ENCODE data around the gene C16orf92. TPM values are rescaled to one million over a fixed set of nuclear protein-coding genes. Genes with fewer than 3 reads are reported as not detected.

Gene C16orf92
- total and polyA plus RNA-seq, 2 experiments from 2014 or later, result 0.34 TPM; not detected in 1

GRCh38 chr16:30026449-30026848 is 3.5 kb downstream of the C16orf92 start:
- H2AFZ ChIP-seq, result no peak overlapping the region

DNA sequence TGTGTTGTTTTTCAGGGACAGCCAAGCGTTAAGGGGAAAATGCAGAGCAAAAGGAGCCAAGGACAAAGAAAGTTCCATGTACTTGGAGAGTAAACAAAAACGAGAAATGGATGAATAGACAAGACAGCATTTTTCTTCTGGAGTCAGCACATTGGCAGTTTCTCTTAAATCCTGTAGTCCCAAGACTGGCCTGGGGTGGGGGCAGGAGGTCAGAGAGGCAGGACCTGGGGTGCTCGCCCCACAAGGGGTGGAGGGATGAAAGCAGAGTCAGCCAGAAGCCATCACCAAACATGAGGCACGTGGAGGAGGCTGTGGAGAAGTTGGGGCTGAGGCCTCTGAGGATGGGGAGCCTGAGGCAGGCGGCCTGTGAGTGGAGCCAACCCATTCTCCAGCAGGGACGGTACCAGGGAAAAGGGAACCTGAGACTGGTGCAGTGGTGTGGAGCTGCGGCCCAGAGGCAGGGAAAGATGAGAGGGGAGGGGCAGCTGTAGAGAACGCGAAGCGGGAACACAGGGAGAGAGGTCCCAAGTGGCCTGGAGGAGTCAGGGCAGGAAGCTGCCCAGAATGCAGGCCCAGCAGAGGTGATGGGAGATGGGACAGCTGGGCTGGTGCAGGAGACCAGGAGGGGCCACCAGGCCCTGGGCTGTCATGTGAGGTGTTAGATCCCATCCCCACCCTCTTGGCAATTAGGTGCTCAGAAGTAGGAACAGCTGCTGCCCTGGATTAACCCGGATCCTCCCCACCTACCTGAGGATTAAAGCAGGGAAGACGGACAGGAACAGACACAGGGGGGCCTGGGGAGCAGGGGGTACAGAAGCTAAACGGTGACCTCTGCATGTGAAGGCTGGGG is 4.8 kb downstream of the C16orf92 start:
- Histone ChIP-seq H3K4me2 (no peak overlapping the region), H3K27me3 (ENCODE audit: insufficient read depth) (no peaks in the 10 kb centered on the region), H3K79me2 (replicated peaks; ENCODE audit: insufficient read depth) (no peaks in the 10 kb centered on the region), H2AFZ (no peak overlapping the region), H3K4me3 (no peak overlapping the region), H3K27ac (ENCODE audit: low read depth) (no peak overlapping the region), H3K4me1 (ENCODE audit: insufficient read depth) (peaks cover 24% of the 10 kb centered on the region), H3F3A (replicated peaks; ENCODE audit: low read depth) (0 out of 2 replicates have a peak, but pooled peaks cover 3% of the 10 kb centered on the region), H3K36me3 (ENCODE audit: insufficient read depth) (no peaks in the 10 kb centered on the region), H3K9me2 (ENCODE audit: insufficient read depth) (no peaks in the 10 kb centered on the region), H4K20me1 (replicated peaks; ENCODE audit: insufficient read depth) (no peaks in the 10 kb centered on the region; the same call in 1 of the 2 replicates)
- TF ChIP-seq CREB1 (CRISPR knock-in tag; IDR thresholded peaks at IDR 0.05; ENCODE audit: low read depth) (no peak), JUNB (IDR thresholded peaks at IDR 0.05; ENCODE audit: unreplicated experiment) (no peak)
- Mint-ChIP-seq H3K4me1 (peaks cover 39% of the 10 kb centered on the region), H3K4me3 (peak overlapping the region; percentile 10; the same call in 2 of the 3 replicates), H3K36me3 (ENCODE audit: low read depth) (peaks cover 3% of the 10 kb centered on the region; the same call in 2 of the 3 replicates), H3K9me3 (no peaks in the 10 kb centered on the region), H3K27me3 (ENCODE audit: insufficient read depth, low read depth, poor library complexity) (peaks cover 18% of the 10 kb centered on the region), H3K27ac (no peak overlapping the region)
- peak; percentile 3; the same call in 2 of the 3 replicates for ATAC-seq
- peak; percentile 46 for DNase-seq (ENCODE audit: low spot score)

More at GRCh38 chr16:30026449-30026848, 3.5 kb downstream of the C16orf92 start:
- Histone ChIP-seq H3K79me2 (replicated peaks; ENCODE audit: insufficient read depth) (no peaks in the 10 kb centered on the region), H3K27ac (ENCODE audit: low read depth) (no peak overlapping the region), H3K27me3 (ENCODE audit: insufficient read depth) (no peaks in the 10 kb centered on the region), H3K9me2 (ENCODE audit: insufficient read depth) (no peaks in the 10 kb centered on the region), H3F3A (replicated peaks; ENCODE audit: low read depth) (0 out of 2 replicates have a peak, but pooled peaks cover 3% of the 10 kb centered on the region), H4K20me1 (replicated peaks; ENCODE audit: insufficient read depth) (no peaks in the 10 kb centered on the region; the same call in 1 of the 2 replicates), H3K4me3 (no peak overlapping the region), H3K4me2 (no peak overlapping the region), H3K4me1 (ENCODE audit: insufficient read depth) (peaks cover 18% of the 10 kb centered on the region), H3K36me3 (ENCODE audit: insufficient read depth) (no peaks in the 10 kb centered on the region)
- TF ChIP-seq, protein P1, sequence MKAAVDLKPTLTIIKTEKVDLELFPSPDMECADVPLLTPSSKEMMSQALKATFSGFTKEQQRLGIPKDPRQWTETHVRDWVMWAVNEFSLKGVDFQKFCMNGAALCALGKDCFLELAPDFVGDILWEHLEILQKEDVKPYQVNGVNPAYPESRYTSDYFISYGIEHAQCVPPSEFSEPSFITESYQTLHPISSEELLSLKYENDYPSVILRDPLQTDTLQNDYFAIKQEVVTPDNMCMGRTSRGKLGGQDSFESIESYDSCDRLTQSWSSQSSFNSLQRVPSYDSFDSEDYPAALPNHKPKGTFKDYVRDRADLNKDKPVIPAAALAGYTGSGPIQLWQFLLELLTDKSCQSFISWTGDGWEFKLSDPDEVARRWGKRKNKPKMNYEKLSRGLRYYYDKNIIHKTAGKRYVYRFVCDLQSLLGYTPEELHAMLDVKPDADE (IDR thresholded peaks at IDR 0.05), result no peak
- TF ChIP-seq ZNF114 (CRISPR knock-in tag; IDR thresholded peaks at IDR 0.05) (no peak), STAT1 (IDR thresholded peaks at IDR 0.05; ENCODE audit: unreplicated experiment) (no peak)
- Mint-ChIP-seq H3K27ac (no peak overlapping the region), H3K4me1 (peaks cover 29% of the 10 kb centered on the region), H3K4me3 (no peak overlapping the region), H3K27me3 (ENCODE audit: insufficient read depth, low read depth, poor library complexity) (peaks cover 11% of the 10 kb centered on the region), H3K36me3 (ENCODE audit: low read depth) (peaks cover 3% of the 10 kb centered on the region; the same call in 2 of the 3 replicates), H3K9me3 (no peaks in the 10 kb centered on the region)
- no peak for ATAC-seq
- no peak for DNase-seq (ENCODE audit: low spot score)

- no peak overlapping the region for H2AFZ ChIP-seq
- peak; percentile 80 for DNase-seq (ENCODE audit: low spot score)
- no peak overlapping the region for H3K27ac ChIP-seq (ENCODE audit: low read depth)
- H3K4me3 Mint-ChIP-seq, result no peak overlapping the region; the same call in 2 of the 3 replicates
- H3K4me1 Mint-ChIP-seq, result peaks cover 39% of the 10 kb centered on the region
- H3K9me3 Mint-ChIP-seq, result no peaks in the 10 kb centered on the region
- peak overlapping the region; percentile 30; the same call in 1 of the 2 replicates for H3K4me3 ChIP-seq
- H3K4me1 ChIP-seq (ENCODE audit: insufficient read depth), result peaks cover 24% of the 10 kb centered on the region
- peak; percentile 56 for ATAC-seq
- H3K27me3 ChIP-seq (ENCODE audit: insufficient read depth), result no peaks in the 10 kb centered on the region
- H3K36me3 Mint-ChIP-seq (ENCODE audit: low read depth), result peaks cover 3% of the 10 kb centered on the region; the same call in 2 of the 3 replicates
- H3K27me3 Mint-ChIP-seq (ENCODE audit: insufficient read depth, low read depth, poor library complexity), result peaks cover 19% of the 10 kb centered on the region
- H3K9me2 ChIP-seq (ENCODE audit: insufficient read depth), result no peaks in the 10 kb centered on the region
- no peaks in the 10 kb centered on the region for H3K36me3 ChIP-seq (ENCODE audit: insufficient read depth)
- no peak overlapping the region for H3K27ac Mint-ChIP-seq
- H3F3A ChIP-seq (replicated peaks; ENCODE audit: low read depth), result 0 out of 2 replicates have a peak, but pooled peaks cover 3% of the 10 kb centered on the region
- H3K79me2 ChIP-seq (replicated peaks; ENCODE audit: insufficient read depth), result no peaks in the 10 kb centered on the region
- peak overlapping the region; percentile 95; the same call in 1 of the 2 replicates for H3K4me2 ChIP-seq
- TF ChIP-seq EZH2 (IDR thresholded peaks at IDR 0.05; ENCODE audit: low read depth, unreplicated experiment), result no peak
- TF ChIP-seq, protein P2, sequence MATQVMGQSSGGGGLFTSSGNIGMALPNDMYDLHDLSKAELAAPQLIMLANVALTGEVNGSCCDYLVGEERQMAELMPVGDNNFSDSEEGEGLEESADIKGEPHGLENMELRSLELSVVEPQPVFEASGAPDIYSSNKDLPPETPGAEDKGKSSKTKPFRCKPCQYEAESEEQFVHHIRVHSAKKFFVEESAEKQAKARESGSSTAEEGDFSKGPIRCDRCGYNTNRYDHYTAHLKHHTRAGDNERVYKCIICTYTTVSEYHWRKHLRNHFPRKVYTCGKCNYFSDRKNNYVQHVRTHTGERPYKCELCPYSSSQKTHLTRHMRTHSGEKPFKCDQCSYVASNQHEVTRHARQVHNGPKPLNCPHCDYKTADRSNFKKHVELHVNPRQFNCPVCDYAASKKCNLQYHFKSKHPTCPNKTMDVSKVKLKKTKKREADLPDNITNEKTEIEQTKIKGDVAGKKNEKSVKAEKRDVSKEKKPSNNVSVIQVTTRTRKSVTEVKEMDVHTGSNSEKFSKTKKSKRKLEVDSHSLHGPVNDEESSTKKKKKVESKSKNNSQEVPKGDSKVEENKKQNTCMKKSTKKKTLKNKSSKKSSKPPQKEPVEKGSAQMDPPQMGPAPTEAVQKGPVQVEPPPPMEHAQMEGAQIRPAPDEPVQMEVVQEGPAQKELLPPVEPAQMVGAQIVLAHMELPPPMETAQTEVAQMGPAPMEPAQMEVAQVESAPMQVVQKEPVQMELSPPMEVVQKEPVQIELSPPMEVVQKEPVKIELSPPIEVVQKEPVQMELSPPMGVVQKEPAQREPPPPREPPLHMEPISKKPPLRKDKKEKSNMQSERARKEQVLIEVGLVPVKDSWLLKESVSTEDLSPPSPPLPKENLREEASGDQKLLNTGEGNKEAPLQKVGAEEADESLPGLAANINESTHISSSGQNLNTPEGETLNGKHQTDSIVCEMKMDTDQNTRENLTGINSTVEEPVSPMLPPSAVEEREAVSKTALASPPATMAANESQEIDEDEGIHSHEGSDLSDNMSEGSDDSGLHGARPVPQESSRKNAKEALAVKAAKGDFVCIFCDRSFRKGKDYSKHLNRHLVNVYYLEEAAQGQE (IDR thresholded peaks at IDR 0.05; ENCODE audit: unreplicated experiment), result peak; percentile 88
- 0 out of 4 replicates have a peak, but pooled peaks of 1 of the 2 experiments have one; percentile 8 for TF ChIP-seq CTCF (conservative IDR thresholded peaks at IDR 0.05; ENCODE audit: low read depth in 2 of 2)
- no peaks in the 10 kb centered on the region; the same call in 1 of the 2 replicates for H4K20me1 ChIP-seq (replicated peaks; ENCODE audit: insufficient read depth)
Observed at GRCh38 chr16:30028438-30029076, 5.6 kb downstream of the C16orf92 start.
